ENCODE results near the gene GALNT9. TPM values are rescaled to one million over a fixed set of nuclear protein-coding genes. Genes with fewer than 3 reads are reported as not detected.

The GALNT9 gene
- total RNA-seq, 1 donor from 2014 or later, result 0.08 TPM

DNA sequence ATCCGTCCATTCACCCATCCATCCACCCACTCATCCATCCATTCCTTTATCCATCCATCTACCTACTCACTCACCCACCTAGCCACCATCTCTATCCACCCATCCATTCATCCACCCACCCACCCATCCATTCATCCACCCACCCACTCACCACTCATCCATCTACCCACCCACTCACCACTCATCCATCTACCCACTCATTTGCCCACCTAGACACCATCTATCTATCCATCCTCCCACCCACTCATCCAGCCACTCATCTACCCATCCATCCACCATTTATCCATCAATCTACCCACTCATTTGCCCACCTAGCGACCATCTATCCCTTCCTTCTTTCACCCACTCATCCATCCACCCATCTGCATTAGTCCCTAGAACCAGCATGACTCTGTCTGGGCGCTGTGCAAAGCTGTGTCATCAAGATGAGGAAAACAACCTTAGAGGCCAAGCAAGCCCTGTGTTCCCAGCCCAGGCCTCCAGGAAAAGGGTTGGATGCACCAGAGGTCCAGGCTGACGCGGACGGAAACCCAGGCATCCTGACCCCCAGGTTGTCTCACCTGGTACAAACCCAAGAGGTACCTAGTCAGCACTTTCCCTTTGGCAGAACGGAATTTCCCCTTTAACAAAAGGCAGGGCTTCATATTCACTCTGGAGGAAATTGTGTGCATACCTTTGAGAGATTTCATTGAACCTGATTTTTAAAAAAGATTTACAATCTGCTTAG, 111.4 kb downstream of the GALNT9 start:
- no peak for DNase-seq (ENCODE audit: low read depth)

DNA sequence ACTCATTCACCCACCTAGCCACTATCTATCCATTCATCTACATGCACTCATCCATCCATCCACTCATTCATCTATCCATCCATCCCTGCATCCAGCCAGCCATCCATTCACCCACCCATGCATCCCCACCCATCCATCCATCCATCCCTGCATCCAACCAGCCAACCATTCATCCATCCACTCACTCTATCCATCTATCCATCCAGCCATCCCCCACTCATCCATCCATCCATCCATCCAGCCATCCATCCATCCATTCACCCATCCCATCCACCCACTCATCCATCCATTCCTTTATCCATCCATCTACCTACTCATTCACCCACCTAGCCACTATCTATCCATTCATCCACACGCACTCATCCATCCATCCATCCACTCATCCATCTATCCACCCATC, 112.0 kb downstream of the GALNT9 start:
- no peak for DNase-seq (ENCODE audit: low read depth)

DNA sequence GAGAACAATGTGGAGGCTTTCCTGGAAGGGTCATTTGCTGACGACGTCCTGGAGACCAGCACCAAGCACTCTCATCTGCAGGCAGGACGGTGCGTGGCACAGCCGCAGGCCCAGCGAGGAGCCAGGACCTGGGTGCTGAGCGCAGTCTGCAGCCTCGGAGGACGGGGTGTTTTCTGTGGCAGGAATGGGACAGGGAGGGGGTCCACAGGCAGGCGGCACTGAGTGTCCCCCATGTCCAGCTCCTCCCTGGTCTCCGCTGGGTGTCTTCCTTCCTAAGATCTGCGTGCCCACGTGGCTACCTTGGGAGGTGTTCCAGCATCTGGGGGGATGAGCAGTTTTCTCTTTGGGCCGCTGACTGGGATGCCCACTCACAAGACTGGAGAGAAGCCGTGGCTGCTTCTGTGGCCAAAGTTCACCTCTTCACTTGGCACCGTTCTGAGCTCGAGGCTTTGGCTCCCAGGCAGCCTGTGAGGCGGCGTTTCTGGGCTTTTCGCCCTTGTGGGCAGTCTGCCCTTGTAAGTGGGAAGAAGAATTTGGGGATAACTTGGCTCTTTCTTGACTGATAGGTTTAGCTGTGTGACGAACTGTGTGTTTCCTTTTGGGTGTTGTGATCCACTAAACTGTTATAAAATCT, 112.9 kb downstream of the GALNT9 start:
- no peak for DNase-seq (ENCODE audit: low read depth)

DNA sequence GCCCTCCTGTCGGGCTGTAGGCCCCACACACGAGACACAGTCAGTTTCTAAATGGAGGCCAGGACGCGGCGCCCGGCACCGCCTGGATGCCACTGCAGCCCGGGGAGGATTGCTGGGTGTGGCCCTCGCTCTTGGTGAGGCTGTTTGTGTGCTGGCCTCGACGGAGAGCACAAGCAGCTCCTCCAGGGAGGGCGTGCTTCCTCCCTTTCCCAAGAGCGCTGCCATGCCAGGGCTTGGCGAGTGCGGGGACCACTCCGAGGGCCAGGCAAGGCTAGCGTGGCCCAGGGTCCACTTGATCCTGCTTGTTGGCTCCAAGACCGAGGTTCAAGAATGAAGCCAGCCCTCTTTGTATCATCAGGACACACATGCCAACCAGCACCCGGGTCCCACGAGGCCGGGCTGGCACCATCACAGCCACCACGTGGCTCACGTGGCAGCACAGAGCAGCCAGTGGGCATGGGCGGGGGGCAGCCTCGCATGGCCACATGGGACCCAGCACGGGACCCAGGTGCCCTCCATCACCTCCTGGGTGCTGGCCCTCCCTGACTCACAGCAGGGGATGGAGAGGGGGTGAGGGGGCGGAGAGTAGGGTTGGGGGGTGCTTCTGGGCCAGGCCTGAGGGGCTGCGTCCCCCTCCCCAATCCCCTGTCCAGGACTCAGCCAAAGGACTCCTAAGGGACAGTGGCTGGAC, 113.9 kb downstream of the GALNT9 start:
- DNase-seq (ENCODE audit: low read depth), result no peak

DNA sequence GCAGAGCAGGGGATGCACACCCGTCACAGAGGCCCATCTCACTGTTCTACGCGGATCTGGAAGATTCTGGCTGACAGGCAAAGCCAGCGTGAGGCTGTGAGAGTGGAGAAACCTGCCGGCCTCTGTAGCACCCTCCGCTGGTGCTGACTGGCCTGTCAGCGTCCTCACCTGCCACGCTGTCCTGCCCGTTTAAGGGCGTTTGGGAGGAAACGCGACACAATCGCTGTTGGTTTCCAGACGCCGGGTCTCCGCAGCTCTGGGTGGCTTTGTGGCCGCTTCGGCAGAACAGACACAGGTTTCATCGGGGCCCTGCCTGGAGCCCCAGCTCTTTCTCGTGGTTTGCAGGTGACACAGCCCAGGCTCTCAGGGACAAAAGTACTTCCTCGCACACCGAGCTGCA, 114.5 kb downstream of the GALNT9 start:
- DNase-seq (ENCODE audit: low read depth), result no peak

DNA sequence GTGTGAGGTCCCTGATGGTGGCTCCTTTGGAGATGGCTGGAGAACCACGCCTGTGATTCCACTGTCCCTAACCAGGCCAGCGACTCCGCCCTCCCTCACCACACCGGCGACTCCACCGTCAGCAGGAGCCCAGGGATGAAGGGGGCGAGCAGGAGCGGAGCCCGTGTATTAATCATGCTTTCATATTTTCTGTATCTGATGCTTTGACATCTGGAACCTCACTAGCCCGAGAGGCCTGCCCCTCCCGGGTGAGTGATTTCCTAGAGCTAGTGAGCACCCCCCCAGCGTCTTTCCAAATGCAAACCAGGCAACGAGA, 115.3 kb downstream of the GALNT9 start:
- DNase-seq (ENCODE audit: low read depth), result no peak

DNA sequence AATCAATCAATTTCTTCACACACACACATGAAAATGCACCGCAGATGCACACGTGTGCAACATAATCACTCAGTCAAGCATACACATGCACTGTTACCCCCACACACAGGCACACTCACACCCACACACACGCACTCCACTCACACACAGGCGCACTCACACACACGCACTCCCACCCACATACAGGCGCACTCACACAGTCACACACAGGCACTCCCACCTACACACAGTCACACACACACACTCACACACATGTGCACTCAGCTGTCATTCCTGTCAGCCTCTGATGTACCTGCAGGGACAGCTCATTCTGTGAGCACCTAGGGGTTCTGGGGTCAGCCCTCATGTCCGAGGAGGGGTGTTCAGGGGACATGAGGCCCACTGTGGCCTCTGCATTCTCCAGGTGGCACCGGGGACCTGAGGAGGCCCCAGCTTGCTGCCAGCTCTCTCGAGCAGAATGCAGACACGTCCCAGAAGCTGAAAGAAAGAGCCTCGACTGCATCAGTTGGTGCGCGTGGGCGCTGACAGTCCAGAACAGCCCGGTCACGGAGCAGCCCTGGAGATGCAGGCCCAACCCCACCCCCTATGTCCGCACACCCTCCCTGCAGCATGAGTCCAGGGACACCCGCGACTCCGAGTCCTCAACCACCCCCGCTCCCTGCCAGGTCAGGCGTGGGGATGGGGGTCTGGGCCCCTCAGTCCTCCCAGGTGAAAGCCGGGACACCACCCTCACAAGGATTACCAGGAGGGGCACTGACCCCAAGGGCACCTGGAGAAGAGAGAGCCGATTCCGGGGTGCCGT, 115.8 kb downstream of the GALNT9 start:
- DNase-seq (ENCODE audit: low read depth), result no peak

DNA sequence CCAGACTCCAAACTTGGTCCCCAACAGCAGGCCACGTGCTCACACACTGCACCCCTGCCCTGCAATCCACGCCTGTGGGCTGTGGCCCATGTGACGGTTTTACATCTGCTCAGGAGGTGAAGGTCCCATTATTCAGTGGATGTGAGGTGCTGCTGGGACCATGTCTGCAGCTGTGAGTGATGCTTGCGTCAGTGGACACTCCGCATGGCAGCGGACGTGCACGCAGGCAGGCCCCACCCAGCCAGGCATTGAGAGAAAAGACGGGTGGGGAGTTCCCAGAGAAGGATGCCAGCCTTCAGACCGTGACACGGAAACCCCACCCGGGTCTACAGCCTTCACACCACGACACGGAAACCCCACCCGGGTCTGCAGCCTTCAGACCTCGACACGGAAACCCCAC, 117.6 kb downstream of the GALNT9 start:
- no peak for DNase-seq (ENCODE audit: low read depth)

DNA sequence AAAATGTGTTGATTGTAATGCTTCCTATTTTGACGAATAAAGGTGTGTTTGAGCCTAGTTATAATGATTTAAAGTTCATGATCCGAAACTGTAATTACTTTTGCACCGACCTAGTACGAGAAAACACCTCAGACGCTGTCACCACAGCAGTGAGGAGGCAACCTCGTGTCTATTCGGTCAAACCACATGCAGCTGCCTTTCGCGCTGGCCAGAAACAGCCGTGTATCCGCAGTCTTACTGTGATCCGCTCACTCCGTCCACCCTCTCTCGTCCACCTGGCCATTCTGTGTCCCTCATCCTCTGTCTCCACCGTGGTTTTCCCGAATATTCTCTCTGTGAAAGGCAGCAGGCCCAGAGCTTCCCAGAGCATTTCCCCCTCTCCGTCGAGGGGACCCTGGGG, 118.1 kb downstream of the GALNT9 start:
- no peak for DNase-seq (ENCODE audit: low read depth)

DNA sequence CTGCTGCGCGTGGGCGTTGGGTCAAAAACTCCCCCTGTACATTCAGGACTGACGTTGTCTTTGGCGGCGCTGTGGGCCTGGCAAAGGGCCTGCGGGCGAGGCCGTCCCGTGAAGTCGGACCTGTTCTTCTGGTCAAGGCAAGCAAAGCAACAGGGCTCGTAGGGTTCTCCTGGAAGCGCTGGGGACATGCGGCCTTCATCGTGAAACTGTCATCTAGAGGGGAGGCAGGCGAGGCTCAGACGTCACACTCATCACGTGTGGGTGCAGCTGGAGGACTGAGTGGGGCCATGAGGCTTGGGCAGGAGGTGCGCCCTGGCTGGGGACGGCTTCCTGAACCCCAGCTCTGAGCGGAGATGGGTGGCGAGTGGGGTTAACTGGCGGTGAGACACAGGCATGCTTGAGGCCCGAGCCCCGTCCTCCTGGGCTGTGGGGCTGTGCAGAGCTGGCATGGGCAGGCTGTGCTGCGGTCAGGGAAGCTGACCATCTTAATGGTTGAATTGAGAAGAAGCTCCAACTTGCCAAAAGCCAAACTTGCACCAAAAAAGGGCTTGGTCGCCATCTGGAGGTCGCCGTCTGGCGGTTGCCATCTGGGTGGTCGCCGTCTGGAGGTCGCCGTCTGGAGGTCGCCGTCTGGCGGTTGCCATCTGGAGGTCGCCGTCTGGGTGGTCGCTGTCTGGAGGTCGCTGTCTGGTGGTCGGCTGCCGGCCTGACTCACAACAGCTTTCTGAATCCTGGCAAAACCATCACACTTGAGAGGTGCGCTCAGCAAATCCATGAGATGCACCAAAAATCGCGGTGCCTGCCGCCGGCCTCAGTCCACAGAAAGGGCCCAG, 119.0 kb downstream of the GALNT9 start:
- DNase-seq (ENCODE audit: low read depth), result no peak

DNA sequence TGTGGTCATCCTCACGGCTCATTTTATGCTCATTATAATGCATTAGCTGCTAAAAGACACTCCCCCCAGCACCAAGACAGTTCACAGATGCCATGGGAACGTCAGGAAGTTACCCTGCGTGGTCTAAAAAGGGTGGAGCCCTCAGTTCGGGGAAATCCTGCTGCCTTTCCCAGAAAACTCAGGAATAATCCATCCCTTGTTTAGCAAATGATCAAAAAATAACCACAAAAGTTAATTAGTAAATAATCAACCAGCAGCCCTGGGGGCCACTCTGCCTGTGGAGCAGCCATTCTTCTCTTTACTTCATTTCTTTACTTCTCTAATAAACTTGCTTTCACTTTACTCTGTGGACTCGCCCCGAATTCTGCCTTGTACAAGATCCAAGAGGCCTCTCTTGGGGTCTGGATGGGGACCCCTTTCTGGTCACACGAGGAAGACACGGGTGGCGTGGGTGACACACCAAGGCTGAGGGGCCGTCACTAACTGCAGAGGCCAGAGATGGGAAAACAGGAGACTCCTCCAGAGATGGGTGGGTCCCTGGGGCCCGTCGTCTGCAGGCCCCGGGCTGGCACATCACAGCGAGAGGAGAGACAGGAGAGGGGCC, 119.7 kb downstream of the GALNT9 start:
- DNase-seq (ENCODE audit: low read depth), result no peak

DNA sequence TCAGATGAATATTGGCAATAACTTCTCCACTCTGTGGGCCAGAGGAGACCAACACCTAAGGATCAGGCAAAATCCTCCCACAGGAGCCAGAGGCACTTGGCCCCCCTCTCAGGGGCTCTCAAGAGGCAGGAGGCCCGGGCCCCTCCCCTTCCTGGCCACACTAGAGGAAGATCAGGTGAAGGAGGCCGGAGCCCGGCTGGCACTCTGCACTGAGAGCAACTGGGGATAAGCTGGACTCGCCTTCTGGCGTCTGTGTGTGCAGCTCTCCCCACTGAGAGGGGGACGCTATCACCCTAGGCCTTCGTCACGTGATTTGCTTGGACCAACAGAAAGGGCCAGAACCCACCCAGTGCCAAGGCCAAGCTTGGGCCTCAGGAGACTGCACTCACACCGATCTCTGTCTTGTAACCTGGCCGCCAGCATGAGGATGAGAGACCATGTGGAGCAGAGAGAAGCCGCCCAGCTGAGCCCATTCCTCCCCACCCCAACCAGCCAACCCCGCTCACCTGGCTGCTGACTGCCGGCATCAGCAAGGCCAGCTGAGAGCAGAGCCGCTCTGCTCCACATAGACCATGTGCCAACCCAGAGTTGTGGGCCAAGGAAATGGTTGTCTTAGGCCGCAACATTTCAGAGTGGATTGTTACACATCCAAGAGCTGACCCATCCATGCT, 121.1 kb downstream of the GALNT9 start:
- no peak for DNase-seq (ENCODE audit: low read depth)

DNA sequence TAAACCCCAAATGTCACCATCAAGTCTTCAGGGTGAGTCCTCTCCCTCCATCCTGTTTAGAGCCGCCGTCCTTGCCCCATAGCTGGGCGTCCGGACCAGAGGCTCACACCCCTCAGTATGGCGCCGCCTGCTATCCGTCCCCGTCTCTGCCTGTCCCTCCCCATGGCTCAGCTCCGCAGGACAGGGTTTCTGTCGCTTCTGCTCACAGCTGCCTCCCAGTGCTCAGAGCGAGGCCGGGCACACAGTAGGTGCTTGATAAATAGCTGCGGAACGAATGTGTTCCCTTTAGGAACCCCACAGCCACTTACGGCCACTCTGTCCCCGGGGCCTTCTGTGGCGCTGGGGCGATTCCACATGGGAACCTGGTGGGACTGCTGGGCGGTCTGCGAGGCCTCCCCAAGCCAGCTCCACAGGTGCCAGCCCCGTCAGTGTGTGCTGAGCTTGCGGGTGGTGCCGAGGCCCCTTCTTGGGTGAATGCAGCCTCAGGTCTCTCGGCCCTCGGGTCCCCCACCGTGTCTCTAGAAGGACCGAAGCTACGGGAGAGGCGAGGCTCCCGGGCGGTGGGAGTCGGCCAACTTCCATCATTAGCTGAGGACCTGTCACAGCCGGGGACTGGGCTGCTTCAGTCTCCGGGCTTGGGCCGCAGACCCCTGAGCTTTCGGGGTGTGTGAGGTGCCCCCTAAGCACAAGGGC, 122.2 kb downstream of the GALNT9 start:
- DNase-seq (ENCODE audit: low read depth), result no peak

DNA sequence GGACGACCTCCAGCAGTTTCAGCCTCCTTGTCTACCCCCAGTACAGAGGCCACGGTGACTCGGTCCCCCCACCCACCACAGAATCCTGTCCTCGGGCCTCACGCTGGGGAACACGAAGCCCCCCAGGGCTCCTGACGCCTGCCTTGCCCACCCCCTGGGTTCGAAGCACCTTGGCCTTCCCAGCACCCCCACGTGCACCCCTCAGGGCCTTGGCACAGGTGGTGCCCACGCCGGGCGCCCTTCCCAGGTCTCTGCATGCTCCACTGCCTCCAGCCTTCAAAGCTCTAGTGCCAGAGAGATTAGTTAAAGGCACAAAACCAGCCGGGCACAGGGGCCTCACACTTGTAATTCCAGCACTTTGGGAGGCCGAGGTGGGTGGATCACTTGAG, 123.3 kb downstream of the GALNT9 start:
- no peak for DNase-seq (ENCODE audit: low read depth)

DNA sequence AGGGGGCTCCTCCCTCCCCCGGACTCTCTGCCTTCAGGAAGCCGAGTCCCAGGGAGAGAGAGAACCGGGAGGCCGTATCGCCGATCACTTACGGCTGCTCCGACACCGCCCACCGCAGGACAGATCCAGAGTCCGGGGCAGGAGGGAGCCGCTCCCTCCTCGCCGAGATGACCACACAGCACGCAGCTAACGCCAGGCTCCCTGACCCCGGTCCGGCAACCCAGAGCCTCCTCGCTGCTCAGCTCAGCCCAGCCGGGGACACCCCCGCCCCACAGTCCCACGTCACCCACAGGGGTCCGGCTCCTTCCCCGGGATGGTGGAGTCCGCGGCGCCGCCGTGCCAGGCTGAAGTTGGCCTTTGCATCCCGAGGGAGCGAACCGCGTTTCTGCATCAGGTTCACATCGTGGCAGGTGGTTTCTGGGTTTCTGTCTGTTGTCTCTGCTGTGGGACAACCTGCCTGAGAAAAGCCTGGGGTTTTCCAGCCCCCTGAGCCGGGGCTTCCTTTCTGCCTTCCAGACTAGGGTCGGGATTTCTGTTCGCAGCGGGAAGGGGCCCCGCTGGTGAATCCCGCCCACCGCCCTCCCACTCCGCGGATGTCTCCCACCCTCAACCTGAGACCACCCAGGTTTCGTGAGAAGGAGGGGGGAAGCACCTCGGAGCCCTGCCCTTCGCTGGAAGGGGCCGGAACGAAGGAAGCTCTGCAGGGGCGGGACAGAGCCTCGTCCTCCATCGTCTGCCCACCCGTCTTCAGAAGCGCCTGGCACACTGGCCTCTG, 123.9 kb downstream of the GALNT9 start:
- DNase-seq (ENCODE audit: low read depth), result no peak

DNA sequence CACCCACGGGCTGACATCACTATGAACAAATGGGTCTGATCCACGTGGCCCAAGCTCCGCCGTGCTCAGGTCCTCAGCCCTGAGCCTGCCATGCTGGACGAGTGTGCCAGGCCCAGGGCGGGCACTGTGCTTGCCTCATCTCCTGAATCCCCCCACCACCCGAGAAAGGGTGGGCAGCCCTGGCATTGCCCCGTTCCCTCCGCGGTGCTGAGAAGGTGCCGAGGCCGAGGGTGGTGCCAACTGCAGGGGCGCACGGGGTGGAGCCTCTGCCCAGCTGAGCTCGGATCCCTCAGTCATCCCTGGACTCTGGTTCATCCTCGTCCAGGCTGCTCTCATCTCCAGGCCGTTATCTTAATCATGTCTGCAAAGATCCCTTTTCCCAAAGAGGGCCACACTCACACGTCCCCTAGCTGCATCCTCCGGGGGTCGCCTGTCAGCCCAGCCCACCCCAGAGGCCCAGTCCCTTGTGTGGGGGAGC, 124.6 kb downstream of the GALNT9 start:
- no peak for DNase-seq (ENCODE audit: low read depth)

DNA sequence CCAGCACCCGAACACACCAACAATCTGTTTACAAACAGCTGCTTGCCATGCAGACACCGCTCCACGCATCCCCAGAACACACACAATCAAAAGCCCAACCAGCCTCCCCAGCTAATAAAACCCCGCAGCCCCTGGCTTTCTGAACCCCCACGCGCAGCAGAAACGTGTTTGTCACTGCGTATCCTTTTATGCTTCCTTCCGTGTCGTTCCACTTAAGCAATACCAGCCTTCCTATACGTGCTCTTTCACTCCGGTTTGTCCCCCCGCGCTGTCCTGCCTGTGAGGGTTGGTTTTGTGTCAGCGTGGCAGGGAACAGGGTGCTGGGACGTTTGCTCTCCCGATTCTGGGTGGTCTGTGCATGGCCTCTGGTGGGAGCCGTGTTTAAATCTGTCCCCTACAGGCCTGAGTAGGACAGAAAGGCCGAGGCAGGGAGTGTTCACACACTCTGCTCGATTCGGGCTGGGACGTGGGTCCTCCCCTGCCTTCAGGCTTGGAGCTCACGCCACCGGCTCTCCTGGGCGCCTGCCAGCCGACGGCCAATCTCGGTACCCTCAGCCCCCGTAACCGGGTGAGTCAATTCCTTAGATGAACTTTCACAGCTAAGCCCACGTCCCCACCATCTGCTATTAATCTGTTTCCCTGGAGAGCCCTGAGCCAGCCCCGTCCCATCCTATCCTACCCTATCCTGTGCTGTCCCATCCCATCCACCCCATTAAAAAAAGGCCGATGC, 125.2 kb downstream of the GALNT9 start:
- DNase-seq (ENCODE audit: low read depth), result no peak
